Measurements from ENCODE around the gene COPB1.

COPB1 gene

DNA sequence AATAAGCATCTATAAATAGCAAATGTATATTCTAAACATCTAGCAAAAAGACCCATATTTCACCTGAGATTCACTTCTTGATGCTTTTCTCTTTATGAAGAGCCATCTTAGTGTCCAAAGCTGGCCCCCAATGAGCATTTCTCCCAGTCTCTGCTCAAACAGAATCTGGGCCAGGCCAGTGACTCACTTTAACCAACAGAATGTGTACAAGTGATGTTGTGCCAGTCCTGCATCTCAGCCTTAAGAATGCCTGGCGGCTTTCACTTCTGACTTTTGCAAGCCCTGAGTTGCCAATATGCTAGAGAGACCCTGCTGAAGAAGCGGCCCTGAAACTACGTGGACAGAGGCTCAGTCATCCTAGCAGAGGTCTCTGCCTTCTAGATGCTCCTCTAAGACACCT is 6.9 kb upstream of the COPB1 start:
- no peak for DNase-seq (ENCODE audit: low read depth in 2 of 2)

DNA sequence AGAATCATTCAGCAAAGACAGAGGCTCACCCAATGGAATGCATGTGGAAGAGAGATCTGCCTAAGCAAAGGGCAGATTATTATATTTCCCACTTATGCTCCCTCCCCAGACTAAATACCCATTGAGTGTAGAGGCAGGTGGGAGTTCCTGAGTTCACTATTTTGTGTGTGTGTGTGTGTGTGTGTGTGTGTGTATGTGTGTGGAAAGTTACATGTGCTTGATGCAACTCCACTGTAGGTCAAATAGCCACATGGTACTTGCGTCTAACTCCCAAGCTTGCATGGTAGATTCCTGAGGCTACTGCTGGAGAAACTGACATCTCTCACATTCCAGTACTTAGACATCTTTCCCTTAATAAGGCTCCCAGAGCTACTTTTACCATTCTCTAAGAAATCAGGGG is 3.4 kb upstream of the COPB1 start:
- DNase-seq (ENCODE audit: low read depth in 2 of 2): no peak

DNA sequence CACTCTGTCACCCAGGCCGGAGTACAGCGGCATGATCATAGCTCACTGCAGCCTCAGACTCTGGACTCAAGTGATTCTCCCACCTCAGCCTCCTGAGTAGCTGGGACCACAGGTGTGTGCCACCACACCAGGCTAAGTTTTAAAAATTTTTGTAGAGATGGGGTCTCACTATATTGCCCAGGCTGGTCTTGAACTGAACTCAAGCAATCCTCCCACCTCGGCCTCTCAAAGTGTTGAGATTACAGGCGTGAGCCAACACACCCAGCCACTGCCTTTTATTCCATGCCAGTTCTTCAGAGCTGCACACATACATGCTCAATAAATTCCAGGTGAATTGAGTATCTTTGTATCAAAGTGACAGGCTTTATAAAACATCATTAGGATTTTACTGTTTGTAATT is 2.4 kb upstream of the COPB1 start:
- no peak for DNase-seq (ENCODE audit: low read depth in 2 of 2)

DNA sequence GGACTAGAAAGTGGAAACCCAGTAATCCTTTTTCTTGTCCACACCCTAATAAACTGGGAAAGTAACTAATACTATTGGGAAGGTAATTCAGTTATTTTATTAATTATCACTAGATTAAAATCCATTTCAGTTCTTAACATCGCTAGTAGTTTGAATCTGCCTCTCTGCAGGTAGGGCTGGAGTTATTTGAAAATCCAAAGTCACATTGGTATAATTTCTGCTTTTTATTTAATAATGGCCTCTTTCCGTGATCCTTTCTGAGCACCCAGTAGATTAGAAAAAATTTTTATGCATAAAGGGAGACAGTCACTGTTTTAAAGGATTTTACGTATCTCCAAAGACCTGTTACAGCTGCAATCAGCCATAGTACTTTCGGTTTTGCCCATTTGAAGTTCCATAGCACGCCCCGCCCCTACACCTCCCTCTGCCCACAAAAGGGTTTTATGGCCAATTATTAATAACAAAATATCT is 605 bp upstream of the COPB1 start:
- DNase-seq (ENCODE audit: low read depth in 2 of 2): peak in 1 of 2 donors; percentile 27

DNA sequence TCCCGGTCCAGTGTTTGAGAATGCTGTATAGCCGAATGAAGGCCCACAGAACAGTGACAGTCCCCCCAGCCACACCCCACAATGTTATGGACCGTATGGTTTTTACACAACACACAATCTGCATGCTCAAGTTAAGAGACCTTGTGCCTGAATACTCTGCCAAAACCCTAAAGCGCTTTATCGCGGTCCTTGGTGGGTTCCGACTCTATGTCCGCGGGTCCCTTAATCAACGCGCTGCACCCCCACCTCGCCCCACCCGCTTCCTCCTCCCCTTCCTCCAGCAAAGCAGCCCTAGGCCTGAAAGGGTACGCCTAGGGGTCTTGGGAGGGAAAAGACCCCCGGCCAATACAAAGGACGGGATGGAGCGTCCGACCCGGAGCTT is 442 bp downstream of the COPB1 start:
- DNase-seq (ENCODE audit: low read depth in 2 of 2): peak; percentile 11 to 14

DNA sequence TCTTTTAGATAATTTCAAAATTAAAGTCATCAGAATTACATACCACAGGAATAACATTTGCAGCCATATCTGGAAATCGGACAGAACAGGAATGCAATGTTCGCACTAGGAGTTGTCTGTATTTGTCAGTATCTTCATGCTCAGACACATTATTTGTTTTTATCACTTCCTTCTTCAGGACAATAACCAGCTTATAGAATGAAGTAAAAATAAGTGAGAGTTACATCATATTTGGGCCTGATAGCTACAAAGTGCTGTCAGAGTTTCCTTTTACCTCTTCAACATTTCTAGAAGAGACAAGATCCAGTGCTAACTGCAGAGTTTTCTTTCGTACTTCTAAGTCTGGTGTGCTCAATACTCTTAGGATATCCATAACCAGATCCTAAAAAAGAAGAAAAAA is 18.9 kb downstream of the COPB1 start:
- no peak for DNase-seq (ENCODE audit: low read depth in 2 of 2)

DNA sequence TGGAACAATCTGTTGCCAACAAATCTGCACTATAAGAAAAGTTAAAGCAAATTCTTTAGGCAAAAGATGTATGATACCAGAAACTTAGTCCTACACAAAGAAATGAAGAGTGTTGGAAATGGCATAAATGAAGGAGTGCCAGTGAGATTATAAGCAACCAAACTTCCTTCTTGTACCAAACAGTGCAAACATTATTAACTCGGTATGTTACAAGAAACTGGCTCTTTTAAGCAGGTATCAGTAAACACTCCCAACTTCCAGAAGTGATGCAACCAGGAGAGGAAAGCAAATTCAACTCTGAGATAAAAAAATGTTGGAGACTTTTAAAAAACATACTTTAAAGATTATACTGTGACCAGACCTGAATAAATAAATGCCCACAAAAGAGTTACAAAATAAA is 28.5 kb downstream of the COPB1 start:
- DNase-seq (ENCODE audit: low read depth in 2 of 2): no peak

DNA sequence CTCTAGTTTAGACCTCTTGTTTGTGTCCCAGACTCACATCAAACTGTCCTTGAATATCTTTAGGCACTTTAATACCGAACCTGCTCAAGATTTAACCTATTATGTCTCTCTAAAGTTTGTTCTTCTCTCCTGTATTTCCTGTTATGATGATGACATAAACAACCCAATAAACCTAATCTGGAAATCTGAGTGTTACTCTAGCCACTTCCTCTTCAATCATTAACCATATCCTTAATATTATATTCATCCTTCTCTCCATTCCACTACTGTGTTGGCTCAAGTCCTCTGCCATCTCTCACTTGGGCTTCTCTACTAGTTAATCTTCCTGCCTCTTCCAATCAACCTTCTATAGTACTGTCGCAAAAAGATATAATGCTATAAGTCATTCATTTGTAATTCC is 36.0 kb downstream of the COPB1 start:
- DNase-seq (ENCODE audit: low read depth in 2 of 2): no peak

DNA sequence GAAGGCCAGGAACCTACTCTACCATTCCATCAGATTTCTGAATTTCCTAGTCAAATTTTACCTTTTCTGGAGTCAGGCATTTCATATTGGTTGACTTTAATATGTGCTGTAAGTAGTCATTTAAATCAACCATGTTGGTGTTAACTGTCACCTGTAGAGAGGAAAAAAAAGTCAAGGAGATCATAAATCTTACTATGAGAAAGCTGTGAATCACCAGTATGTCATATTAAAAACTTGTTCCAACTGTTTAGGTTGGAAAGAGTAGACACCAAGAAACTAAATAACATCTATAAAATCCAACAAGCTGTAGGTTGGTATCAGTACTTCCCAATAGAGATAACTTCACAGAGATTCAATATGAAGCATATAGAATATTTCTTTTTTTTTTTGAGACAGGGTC is 39.5 kb downstream of the COPB1 start:
- DNase-seq (ENCODE audit: low read depth in 2 of 2): no peak

DNA sequence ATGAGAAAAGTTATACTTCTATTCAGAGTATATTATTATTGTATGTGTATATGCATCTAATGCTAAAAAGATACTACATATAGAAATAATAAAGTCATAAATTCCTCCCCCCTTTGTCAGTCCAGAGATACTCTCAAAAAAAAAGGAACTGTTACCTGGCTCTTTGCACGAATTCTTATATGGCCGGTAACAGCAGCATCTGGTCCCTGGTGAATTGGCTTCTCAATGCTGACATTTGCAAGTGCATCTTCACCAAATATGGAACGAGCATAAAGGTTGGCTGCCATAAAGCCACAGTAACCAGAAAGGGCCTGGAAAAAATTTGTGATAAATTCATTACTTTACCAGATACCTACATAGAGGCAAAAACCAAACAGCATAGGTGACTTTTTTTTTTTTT is 41.2 kb downstream of the COPB1 start:
- no peak for DNase-seq (ENCODE audit: low read depth in 2 of 2)

DNA sequence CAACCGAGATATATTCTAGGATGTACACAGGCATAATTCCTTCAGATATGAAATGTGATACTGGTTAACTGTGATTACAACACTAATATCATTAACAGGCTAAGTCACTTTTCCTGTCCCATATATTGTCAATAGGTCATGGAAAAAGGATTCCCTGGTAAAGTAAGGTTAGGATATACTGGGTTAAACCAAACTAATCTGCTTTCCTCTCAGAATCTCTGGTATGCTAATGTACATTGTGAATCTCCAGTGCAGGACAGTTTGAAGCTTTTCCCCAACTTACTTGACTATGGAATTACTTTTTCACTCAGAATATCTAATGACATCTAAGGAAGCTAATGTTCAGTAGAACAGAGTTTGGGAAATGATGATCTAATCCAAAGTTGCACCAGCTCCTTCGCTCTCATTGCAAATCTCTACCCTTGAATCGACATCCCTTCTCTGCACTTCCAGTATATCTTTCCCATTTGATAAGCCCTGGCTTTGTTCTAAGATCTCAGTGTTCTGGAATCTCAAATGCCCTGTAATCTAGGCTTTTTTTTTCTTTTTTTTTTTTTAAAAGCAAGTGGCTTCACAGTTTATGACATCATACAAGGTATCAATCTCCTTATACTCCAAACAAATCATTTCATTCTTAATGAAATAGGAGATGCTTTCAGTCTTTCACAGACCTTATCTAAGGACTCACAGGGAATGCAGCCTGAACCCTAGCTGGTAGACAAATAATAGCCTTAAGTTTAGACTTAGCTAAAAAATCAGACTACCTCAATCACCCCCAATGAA is 43.8 kb downstream of the COPB1 start:
- DNase-seq (ENCODE audit: low read depth in 2 of 2): no peak

DNA sequence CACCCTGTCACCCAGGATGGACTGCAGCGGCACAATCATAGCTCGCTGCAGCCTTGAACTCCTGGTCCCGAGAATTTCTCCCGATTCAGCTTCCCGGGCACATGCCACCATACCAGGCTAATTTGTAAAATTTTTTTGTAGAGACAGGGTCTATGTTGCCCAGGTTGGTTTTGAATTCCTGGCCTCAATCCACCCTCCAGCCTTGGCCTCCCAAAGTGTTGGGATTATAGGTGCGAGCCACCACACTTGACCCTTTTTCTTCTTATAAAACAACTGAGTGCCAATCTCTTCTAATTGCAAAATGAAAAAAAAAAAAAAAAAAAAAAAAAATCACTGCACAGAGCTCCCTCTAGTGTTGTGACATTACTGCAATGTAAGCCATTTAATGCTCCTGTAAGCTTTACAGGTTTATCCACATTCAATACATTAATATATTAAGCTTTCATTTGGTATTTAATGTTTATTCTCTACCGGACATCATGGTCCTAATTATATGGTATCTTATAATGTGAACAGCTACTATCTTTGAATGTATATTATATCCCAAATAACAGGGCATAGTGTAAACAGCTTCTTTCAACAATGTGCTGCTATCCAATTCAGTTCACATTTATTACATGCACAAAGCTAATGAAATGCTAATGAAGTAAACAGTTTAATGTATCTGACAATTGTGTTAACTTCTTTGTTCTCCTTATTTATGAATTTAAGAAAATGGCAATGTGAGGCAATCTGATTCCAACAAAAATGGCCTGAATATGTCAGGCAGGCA is 44.6 kb downstream of the COPB1 start:
- DNase-seq (ENCODE audit: low read depth in 2 of 2): no peak

DNA sequence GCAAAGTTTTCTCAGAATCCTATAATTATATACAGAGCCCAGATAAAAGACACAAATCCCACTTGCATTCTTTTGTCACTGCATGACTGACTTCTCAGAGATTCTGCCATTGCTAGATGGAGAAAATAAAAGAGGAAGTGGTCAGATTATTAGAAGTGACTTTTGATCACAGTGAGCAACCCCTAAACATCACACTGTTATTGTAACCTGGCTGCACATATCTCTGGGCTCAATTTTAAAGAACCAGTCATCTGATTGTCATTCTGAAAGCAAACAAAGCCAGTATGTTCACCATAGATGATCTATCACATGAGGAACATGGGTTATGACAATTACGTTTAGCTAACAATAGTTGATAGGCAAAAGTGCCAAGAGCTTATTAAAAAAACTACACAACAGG is 47.8 kb downstream of the COPB1 start:
- no peak for DNase-seq (ENCODE audit: low read depth in 2 of 2)

DNA sequence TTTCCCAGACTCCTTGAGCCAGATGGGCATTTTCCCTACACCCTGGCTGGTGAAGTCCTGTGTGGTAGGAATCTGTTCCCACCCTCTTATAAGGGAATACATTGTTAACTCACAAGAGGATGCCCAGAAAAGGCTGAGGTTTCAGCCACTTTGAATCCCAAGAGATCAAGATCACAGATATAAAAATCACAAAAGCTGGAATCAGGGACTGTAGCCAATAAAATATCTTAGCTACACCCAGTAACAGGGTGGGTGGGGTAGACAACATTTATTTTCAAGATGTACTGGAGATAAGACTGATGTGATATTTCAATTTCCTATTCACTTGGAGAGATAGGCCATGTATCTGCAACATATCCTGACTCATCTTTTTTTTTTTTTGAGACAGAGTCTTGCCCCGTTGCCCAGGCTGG is 50.3 kb downstream of the COPB1 start:
- no peak for DNase-seq (ENCODE audit: low read depth in 2 of 2)

DNA sequence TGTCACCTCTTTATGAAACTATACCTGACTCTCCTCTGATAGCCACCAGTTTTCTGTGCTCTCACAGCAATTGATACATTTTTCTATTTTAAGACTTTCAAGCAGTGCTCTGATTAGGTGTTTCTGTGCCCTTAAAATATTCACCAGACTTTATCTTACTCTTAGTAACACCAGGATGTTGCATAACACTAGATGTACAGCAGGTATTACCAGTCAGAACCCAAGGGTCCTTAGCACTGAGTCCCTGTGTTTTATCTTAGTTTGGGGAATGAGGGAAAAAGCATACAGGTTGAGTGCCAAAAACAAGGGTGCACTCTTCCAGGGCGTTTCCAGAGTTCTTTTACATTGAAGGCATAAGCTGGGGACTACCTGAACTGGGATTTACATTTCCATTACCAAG is 51.4 kb downstream of the COPB1 start:
- no peak for DNase-seq (ENCODE audit: low read depth in 2 of 2)

DNA sequence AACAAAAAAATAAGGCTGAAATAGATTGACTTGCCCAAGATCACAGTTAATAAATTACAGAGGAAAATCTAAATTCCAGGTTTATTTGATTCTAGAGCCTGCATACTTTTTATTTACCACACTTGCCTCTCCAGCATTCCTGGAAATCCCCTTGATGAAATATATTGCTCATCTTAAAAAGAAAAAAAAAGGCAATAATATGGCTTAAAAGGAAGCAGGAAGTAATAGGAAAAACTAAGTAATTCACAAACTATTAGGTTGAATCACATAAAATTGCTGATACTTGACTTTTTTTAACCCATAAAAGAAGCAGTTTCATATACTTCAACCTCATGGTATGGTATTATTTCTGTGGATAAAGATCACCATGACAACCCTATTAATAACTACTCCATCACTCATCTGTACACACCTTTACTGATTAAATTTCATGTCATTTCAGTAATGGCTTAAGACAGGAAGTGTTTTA is 52.9 kb downstream of the COPB1 start:
- DNase-seq (ENCODE audit: low read depth in 2 of 2): no peak

DNA sequence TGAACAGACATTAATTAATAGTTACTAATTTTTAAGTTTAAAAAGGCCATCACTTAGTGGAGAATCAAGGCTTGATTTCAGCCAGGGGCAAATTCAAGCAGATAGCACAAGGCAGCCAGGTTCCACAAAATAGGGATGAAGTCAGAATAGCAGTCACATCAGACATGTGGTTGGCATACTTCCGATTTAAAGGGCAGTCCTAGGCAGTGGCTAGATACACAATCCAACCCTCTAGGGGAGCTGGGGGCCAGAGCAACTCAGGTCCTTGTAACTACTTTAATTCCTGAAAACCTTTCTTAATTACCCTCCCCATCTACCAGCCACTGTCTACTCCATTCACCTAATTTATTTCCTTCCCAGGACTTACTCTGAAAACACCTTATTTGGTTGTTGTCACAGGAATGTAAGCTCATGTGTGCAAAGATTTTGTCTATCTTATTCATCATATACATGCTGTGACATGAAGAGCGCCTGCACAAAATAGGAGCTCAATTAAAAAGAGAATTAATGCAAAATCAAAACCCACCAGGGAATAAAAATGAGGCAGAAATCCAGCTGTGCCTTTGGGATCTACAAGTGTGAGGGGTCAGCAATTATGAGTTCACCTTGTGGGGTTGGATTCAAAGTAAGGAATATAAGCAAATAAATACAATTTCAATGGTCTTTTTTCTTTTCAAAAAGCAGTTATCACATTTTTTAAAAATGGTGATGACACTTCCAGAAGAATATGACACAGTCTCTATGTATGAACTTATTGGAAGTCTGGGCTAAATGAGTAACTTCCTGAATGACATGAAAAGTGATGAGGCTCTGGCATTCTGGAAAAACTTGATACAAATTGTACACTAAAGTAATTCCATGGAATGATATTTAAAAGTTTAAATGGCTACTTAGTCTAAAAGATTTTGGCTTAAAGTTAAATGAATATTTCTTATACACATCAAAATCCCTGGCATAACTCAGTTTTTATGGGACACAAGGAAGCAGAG is 53.8 kb downstream of the COPB1 start:
- DNase-seq (ENCODE audit: low read depth in 2 of 2): no peak

DNA sequence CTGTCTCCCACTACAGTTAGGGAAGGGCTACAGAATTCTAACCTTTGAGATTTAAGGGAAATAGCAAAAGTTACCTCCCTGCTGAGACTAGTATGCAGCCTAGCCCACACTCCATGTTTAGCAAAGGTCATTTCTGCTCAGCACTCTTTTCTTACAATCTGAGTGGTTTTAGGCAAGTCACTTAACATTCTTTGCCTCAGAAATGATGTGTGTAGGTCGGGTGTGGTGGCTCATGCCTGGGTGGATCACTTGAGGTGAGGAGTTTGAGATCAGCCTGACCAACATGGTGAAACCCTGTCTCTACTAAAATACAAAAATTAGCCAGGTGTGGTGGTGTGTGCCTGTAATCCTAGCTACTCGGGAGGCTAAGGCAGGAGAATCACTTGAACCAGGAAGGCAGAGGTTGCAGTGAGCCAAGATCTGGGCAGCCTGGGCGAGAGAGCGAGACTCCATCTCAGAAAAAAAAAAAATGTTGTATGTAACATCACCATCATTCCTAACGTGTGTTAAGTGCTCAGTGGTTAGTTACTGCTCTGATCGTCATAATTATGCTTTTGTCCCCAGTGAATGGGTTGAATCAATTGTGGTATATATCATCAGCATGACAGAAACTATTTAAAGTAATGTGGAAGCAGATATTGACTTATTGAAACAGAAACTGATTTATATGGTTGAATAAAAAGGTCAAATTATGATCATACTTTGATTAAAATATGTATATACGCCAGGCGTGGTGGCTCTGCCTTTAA is 55.0 kb downstream of the COPB1 start:
- no peak for DNase-seq (ENCODE audit: low read depth in 2 of 2)

DNA sequence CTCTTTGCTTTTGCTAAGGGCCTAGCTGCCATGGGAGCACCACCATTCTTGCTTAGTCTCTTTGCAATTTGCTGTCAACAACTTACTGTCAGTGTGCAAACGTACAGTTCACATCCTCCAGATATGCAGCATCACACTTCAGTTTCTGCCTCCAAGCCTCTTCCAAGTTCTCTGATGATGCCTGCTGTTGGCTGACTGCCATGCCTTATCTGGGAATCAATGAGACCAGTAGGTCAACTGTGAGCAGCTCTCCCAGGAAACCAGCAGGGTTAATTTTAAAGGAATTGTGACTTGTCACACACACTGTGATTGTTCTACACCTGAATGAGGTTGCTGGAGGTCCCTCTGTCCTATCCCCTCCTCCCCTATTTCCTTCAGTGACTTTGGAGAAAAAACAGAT is 56.0 kb downstream of the COPB1 start:
- no peak for DNase-seq (ENCODE audit: low read depth in 2 of 2)

DNA sequence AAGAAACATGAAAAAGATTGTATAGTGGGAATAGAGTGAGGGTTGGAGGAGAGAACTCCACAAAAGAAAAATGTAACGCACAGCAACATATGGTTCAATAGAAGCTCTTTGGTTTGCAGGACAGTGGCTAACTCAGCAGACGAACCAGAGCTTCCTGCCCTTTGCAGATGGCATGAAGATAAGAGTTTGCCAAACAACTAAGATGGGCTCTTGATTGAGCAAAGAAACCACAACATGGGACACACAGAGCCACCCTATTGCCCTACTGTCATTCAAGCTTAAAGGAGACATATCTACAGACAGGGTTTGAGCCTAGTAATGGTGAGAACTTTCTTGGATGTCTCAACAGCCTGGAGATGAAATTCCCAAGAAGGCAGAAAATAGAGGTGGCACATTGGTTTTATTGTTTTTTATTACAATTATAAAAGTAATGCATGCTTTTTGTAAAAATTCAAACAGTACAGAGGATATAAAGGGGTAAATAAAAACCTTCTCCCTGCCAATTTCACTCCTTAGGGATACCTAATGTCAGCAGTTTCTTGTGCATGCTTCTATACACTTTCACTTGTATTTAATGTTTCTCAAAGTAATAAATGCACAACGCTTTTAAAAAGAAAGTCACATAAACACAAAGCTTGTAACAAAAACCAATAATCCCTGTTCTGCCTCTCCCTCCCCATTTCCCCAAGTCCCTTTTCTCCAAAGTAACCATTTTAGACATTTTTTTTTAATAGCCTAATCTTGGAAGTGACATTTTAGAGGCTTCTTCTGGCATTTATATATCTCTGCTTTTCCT is 63.7 kb downstream of the COPB1 start:
- DNase-seq (ENCODE audit: low read depth in 2 of 2): no peak

All from stimulated activated CD4-positive, alpha-beta T cell treated with anti-CD3 and anti-CD28 coated beads, Interleukin-15, amount 100 ng/mL, for 48 hours (primary cell).